Measurements from ENCODE around the gene TANGO2.
A peak's percentile ranks its signal among the peaks of the same experiment; 100 is the strongest.

Gene TANGO2

GRCh38 chr22:20036535-20037392 lies 15.9 kb downstream of the TANGO2 start:
- Mint-ChIP-seq H3K9me3 (peaks cover 4% of the 10 kb centered on the region), H3K4me1 (peaks cover 42% of the 10 kb centered on the region), H3K36me3 (ENCODE audit: low read depth) (peaks cover 5% of the 10 kb centered on the region), H3K27me3 (ENCODE audit: low read depth, poor library complexity) (peaks cover 9% of the 10 kb centered on the region), H3K4me3 (peak overlapping the region; percentile 33), H3K27ac (peak overlapping the region; percentile 24)
- DNase-seq: no peak
- TF ChIP-seq CTCF (IDR thresholded peaks at IDR 0.05): no peak

DNA sequence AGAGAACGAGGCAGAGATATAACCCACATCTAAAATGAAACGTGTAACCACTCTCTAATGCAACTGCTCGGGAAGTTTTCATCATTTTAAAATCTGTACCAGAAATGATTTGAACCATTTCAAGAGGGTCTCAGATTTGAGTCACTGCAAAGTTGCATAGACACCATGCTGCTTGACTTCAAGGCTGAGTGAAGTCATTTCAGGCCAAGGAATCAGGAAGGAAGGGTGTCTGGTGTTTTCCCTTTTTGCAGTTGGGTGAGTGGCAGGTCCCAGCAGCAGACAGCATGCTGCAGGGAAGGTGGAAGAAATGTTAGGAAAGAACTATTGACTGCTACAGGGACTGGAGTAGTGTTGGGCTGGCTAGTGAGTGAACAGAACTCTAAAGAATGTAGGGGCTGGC lies 16.5 kb downstream of the TANGO2 start:
- no peak for TF ChIP-seq CTCF (IDR thresholded peaks at IDR 0.05)
- no peak overlapping the region for H3K4me3 Mint-ChIP-seq
- peaks cover 42% of the 10 kb centered on the region for H3K4me1 Mint-ChIP-seq
- peaks cover 12% of the 10 kb centered on the region for H3K27me3 Mint-ChIP-seq (ENCODE audit: low read depth, poor library complexity)
- no peak for DNase-seq
- H3K36me3 Mint-ChIP-seq (ENCODE audit: low read depth): peaks cover 5% of the 10 kb centered on the region
- H3K27ac Mint-ChIP-seq: no peak overlapping the region
- H3K9me3 Mint-ChIP-seq: peaks cover 4% of the 10 kb centered on the region

GRCh38 chr22:20038574-20038973 lies 17.7 kb downstream of the TANGO2 start:
- TF ChIP-seq CTCF (IDR thresholded peaks at IDR 0.05): no peak
- H3K27ac Mint-ChIP-seq: no peak overlapping the region
- peaks cover 5% of the 10 kb centered on the region for H3K36me3 Mint-ChIP-seq (ENCODE audit: low read depth)
- peaks cover 42% of the 10 kb centered on the region for H3K4me1 Mint-ChIP-seq
- no peak for DNase-seq
- H3K27me3 Mint-ChIP-seq (ENCODE audit: low read depth, poor library complexity): peaks cover 12% of the 10 kb centered on the region
- H3K9me3 Mint-ChIP-seq: peaks cover 4% of the 10 kb centered on the region
- no peak overlapping the region for H3K4me3 Mint-ChIP-seq

DNA sequence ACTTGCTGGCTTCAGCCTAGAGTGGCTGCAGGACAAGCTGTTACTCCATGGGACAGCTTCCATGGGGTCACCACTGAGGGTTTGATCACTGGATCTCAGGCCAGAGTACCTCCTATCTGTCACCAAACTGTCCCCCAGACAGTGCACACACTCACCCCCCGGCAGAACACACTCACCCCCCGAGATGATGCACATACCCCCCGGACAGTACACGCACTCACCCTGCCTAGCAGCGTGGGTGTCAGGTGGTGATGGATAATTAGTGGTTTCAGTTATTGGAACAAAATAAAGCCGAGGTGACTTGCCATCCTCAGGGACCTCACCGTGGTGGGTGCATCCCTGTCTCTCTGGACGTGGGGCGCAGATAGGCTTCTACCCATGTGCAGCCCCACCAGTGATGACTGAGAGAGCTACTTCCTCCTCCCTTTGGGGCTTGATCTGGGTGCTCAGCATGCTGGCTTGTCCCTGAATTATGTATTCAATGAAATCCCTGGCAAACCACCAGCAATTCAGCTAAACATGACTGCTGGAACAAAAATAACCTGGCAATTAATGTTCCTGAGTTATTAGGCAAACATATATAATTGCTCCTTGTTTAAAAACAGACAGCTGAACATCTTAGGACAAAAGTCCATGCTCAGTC lies 18.9 kb downstream of the TANGO2 start:
- Mint-ChIP-seq H3K4me3 (no peak overlapping the region), H3K27ac (no peak overlapping the region), H3K27me3 (ENCODE audit: low read depth, poor library complexity) (peaks cover 6% of the 10 kb centered on the region)

DNA sequence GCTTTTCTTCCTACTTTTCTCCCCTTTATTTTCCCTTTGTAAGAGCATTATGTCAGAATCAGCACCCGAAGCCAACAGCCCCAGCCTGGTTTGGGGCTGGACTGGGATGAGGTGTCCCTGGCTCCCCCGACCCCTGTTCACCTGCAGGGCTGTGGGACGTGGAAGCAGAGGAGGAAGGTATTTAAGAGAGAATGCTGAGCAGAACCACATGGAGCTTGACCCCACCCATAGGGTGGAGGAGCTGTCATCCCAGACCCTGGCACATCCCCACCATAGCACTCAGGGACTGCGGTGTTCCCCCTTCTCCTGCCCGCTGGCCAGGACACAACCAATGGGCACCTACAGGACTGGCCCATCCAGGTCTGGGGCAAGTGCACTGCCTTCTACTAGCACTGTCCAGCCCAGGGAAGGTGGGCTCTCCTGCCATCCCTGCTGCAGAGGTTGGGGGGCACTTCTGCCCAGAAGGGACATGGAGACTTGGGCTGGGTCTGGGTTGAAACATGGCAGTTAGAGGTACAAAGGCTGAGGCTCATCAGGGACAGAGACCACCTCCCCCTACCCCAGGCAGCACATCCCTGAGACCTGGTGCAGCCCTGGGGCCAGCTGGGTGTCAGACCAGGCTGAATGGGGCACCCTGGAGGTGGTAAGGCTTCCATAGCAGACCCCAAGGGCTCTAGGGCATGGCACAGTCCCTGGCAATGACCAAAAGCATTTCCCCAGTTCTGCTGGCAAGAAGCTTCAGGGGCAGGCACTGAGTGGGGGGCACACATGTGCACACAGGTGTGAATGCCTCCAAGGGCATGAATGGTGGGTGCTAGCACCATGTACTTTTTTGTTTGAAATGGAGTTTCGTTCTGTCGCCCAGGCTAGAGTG lies 19.7 kb downstream of the TANGO2 start:
- Mint-ChIP-seq H3K27ac (no peak overlapping the region), H3K36me3 (ENCODE audit: low read depth) (no peaks in the 10 kb centered on the region), H3K4me1 (peaks cover 26% of the 10 kb centered on the region), H3K27me3 (ENCODE audit: low read depth, poor library complexity) (peaks cover 6% of the 10 kb centered on the region), H3K9me3 (no peaks in the 10 kb centered on the region), H3K4me3 (no peak overlapping the region)
- no peak for DNase-seq
- TF ChIP-seq CTCF (IDR thresholded peaks at IDR 0.05): no peak

More for the DNA sequence above, 18.9 kb downstream of the TANGO2 start:
- no peak for TF ChIP-seq CTCF (IDR thresholded peaks at IDR 0.05)
- H3K4me1 Mint-ChIP-seq: peaks cover 33% of the 10 kb centered on the region
- no peaks in the 10 kb centered on the region for H3K36me3 Mint-ChIP-seq (ENCODE audit: low read depth)
- DNase-seq: no peak
- H3K9me3 Mint-ChIP-seq: no peaks in the 10 kb centered on the region
